ENCODE results near the gene KLF4. TPM values are rescaled to one million over a fixed set of nuclear protein-coding genes. Genes with fewer than 3 reads are reported as not detected.

The KLF4 gene
- total RNA-seq = 82.1 and 84.7 TPM in 2 replicates

GRCh38 chr9:107489687-107490605, at the start of gene KLF4:
KLF4 (minus strand) TSS chr9:107489769; CDS start chr9:107489172, 597 bp downstream.

Other genes starting within 250 kb of the KLF4 start
- 79.8 and 121 TPM in 2 replicates for gene RAD23B, start 206.5 kb downstream of the KLF4 start, total RNA-seq

Measured in pericardium fibroblast (primary cell).